HG02981 (cell line): ENCODE results near the gene ADGRL1.
"Not testable (repeated sequence)": the region's sequence is repeated elsewhere in the genome, so short reads cannot be mapped to it uniquely, and the experiment has no call there.

Source experiments
- ATAC-seq: cut with Tn5 transposase; IDR thresholded peaks from one replicate; pipeline ENCODE4 v1.9.1; 2021; ENCODE audit warnings: mild to moderate bottlenecking, moderate library complexity; ENCODE audit not compliant: unreplicated experiment

ADGRL1 gene

DNA sequence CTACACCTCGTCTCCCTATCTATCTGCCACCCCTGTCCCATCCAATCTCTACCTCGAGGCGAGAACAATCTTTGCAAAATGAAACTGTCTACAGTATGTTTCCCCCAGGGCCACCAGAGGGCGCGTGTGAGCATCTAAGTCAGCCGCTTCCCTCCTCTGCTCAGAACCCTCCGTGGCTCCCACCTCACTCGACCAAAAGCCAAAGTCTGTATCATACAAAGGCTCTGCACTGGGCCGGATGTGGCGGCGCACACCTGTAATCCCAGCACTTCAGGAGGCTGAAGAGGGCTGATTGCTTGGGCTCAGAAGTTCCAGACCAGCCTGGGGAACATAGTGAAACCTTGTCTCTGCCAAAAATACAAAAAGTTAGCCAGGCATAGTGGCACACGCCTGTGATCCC lies 9.9 kb downstream of the ADGRL1 start:
- ATAC-seq = not testable (repeated sequence)

DNA sequence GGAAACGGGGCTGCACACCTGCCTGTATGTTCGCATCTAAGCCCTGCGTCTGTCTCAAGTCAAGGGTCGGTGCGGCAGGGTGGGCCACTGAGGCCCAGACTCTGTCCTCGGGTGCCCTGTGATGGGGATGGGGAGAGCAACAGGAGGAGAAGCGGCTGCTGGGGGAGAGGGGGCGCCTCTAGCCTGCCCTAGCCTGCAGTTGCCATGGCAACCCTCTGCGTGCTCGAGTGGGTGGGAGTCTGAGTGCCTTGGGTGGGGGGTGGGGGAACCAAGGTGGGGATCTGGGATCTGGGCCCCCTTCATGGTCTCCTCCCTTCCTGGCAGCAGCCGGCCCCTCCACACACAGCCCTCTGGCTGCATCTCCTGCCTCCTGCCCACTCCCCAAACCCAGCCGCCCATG lies 10.8 kb downstream of the ADGRL1 start:
- not testable (repeated sequence) for ATAC-seq

DNA sequence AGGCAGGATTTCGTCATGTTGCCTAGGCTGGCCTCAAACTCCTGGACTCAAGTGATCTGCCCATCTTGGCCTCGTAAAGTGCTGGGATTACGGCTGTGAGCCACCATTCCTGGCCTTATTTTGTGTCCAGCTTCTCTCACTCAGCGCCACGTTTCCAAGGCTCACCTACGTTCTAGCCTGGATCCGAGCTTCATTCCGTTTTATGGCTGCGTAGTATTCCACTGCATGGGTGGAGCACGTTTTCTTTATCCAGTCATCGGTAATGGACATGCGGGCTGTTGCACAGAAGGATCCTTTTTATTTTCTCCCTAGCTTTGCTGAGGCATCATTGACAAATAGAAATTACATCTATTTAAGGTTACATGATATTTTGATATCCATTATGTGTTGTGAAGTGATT lies 16.6 kb downstream of the ADGRL1 start:
- ATAC-seq = no peak

DNA sequence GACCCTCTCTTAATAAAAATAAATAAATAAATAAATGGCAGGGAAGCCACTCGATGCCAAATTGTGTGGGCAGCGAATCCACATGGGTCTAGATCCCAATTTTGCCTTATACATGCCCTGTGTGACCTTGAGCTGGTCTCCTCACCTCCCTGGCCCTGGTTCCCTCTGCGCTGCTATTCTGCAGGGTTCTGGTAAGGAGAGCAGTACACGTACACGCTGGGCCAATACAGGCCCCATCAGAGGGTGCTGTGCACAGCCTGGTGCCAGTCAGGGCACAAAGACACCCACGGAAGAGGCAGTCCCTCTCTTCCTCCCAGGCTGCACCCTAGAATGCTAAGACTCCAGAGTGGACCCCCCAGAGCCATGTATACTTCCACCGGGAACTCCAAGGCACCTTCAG lies 17.9 kb downstream of the ADGRL1 start:
- not testable (repeated sequence) for ATAC-seq

DNA sequence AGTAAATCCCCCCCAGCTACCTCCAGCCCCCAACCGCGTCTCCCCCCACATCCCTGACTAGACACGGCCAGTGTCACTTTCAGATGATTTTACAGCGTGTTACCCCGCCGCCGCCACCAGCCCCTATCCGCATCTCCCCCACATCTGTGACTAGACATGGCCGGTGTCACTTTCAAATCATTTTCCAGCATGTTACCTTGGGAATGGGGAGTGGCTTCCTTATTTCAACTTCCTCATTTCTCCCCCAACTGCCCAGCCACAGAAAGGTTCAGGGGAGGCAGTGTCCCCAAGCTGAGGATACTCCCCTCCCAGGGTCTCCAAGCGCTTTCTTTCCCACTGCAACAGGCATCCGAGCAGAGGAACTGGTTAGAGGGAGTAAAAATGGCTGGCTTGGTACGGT lies 18.4 kb downstream of the ADGRL1 start:
- ATAC-seq = no peak

DNA sequence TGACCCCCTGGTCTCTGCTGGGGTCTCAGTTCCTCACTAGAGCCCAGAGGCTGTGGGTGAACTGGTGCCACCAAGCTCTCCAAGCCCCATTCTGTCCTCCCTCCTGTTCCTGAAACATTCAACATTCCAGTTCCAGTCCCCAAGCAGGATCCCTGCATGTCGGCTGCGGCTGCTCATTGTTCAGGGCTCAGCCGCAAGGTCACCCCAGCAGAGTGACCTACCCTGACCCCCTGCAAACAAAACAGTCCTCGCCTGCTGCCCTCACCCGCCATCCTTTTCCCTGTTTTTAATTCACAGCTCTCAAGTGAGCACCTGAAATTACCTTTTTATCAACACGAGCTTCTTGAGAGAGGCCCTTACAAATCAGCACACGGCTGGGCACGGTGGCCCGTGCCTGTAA lies 19.3 kb downstream of the ADGRL1 start:
- ATAC-seq = not testable (repeated sequence)

DNA sequence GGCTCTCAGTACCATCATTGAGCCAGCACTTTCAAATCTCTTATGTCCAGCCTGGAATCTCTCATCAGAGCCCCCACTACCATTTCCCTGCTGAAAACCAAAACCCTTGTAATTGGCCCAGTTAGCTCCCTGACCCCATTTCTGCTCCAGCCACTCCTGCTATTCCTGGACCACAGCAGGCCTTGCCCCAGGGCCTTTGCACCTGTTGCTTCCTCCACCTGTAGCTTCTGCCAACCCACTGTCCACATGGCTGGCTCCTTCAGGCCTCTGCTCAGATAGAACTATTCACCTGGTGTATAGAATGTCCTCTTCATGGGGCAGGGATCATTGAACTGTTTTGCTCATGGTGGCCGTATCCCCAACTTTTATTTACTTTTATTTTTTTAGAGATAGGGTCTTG lies 20.3 kb downstream of the ADGRL1 start:
- ATAC-seq = not testable (repeated sequence)

DNA sequence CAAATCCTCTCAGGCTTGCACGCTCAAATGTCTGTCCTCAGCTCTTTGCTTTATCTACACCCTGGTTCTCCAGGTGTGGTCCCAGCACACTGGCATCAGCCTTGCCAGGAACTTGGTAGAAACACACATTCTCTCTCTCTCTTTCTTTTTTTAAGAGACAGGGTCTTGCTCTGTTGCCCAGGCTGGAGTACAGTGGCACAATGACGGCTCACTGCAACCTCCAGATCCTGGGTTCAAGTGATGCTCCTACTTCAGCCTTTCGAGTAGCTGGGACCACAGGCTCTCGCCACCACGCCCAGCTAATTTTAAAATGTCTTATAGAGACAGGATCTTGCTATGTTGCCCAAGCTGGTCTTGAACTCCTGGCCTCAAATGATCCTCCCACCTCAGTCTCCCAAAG lies 20.8 kb downstream of the ADGRL1 start:
- no peak for ATAC-seq

DNA sequence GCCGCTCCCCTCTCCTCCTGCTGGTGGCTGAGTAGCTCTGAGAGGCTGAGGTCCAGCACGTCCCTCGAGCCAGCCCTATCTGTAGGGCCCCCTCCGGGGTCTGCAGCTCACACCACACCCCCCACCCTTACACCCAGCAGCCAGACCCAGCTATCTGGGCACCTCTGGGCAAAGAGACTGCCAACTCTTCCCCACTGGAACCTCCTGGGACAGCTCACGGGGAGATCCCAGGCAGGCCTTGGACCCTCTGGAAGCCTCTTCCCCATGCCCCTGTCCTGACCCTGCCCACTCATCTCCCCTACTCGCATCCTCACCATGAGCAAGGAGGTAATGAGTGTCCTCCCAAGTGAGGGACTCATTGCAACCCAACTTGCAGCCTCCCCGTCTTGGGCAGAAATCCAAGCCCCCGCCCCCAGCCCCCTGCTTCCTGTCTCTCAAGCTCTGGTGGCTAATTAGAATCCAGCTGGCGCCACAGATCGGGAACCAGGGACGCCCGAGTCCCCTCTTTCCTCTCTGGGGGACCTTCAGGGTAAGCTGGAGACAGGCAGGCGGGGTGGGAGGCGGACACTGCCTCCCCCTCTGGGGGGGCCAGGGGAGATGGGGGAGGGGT lies 22.1 kb downstream of the ADGRL1 start:
- ATAC-seq = no peak

DNA sequence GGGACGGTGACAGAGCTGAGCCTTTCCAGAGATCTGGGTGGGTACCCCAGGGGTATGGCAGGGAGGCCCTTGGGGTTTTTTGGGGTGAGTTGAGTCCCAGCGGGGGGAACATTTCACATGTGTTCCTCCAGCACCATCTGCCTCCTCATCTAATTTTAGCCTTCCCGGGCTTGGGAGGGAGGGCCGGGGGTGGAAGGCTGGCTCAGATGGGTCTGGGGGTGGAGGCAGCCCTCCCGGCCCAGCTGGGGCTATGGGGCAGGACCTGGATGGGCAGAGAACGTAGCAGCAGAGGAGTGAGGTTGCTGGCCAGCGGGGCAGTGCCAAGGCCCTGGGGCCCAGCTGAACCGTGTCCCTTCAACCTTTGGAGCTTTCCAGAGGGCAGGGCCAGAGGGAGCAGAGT lies 23.5 kb downstream of the ADGRL1 start:
- no peak for ATAC-seq

DNA sequence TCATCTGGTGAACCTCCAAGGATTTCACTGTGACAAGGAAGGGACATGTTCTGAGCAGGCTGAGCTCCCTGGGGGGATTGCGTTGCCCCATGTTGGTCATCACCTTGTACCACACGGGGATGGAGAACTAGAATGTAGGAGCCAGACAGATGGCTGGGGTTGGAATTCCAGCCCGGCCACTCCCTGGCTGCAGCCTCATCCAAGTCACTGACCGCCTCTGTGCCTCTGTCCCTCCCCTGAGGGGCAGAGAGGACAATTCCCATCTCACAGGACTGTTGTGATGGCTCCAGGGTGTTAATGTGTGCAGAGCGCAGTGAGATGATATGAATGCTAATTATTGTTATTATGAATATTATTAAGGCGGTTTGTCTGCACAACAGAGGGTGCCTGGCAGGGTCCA lies 24.1 kb downstream of the ADGRL1 start:
- no peak for ATAC-seq

DNA sequence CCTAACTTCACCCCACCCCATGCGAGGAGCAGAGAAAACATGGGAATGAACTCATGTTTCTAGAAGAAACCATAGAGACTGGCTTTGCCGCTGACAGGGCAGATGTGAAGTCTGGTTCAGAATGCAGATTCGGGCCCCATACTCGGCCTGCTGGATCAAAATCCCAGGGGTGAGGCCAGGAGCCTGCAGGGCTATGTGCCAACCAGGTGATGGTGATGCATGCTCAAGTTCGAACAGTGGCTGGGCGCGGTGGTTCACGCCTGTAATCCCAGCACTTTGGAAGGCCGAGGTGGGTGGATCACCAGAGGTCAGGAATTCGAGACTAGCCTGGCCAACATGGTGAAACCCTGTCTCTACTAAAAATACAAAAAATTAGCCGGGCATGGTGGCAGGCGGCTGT lies 24.8 kb downstream of the ADGRL1 start:
- ATAC-seq = not testable (repeated sequence)

DNA sequence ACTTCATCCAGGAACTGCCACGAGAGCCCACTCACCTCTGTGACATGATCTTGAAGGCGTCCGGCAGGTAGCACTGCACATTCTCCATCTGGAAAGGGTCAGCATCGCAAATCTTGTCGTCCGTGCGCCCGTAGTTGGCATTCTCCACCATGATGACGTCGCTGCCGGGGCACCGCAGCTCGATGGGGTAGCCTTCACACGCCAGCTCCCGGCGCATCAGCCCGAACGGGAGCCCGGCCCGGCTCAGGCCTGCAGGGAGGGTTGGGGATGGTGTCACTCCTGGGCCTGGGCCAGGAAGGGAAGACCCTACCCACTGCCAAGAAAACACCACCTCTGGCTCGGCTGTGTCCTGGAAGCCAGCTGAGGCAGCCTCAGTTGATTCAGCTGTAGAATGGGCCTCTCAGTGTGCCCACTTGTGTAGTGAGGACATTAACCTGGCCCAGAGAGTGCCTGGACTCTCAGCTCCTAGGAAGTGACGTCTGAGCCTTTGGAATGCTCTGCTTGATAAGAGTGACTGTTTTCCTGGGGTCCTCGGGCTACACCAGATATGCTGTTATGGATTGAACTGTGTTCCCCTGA lies 28.4 kb downstream of the ADGRL1 start:
- no peak for ATAC-seq

DNA sequence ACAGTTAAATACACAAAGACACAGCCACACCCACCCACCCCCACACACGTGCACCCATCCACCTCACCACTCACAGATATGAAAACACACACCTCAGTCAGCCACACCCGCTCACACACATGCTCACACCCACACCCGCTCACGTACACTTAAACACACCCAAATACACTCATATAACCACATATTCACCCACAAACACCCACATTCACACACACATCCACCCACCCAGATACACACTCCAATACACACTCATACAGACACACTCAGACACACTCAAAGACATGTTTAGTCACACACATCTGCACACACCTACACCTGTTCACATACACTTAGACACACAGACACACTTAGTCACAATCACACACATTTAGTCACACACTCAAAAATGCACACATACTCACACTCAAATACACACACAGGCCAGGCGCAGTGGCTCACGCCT lies 30.6 kb downstream of the ADGRL1 start:
- ATAC-seq = no peak

DNA sequence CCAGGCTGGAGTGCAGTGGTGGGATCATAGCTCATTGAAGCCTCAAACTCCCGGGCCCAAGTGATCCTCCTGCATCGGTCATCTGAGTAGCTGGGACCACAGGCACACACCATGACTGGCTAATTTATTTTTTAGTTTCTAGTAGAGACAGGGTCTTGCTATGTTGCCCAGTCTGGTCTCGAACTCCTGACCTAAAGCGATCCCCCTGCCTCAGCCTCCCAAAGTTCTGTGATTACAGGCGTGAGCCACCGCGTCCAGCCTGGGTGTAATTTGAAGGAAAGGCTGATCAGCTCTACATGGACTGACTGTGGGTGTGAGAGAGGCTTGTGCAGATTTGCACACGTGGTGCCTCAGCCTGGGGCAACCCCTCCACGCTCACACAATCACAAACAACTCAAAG lies 31.1 kb downstream of the ADGRL1 start:
- no peak for ATAC-seq

DNA sequence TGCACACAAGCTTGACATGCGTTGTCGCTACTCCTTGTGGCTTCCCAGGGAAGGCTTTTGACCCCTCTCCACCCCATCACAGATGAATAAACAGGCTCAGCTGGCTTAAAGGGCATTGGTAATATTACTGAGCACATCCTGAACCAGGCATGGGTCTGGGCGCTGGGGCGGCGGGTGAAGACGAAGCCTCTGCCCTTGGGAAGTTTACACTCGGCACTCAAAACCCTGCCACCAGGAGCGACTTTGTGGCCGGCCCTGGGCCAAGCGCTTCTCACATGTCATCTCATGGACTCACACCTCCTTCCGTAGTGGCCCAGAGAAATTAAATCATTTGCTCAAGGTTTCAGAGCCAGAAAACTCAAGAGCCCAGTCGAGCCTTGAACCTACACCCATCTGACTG lies 37.0 kb downstream of the ADGRL1 start:
- no peak for ATAC-seq

DNA sequence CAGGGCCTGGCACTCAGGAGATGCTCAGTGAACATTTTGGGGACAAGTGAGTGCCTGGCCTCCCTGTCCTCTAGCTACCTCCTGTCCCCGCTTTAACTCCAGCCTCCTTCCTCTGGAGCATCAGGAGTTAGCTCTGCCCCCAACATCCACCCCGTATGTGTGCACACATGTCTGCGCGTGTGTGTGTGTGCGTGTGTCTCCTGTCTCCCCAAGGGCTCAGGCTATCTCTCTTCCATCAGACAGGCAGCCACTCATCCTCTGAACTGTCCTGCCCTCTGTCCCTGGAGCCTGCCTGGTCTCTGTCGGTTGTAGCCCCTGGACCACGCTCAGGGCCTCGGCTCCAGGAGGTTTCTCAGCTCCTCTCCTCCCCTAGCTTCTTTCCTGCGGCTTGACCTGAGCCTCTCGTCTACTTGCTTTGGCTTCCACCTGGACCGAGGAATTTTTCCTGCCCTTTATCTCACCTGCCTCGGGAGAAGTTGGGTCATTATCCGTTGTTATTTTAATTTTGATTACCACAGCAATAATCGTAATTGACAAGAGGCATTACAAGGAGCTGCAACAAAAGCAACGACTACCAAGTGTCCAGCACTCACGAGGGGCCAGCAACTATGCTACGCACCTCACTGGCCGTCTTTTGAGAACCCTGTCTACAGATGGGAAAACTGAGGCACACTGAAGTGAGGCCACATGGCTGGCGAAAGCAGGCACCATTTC lies 37.6 kb downstream of the ADGRL1 start:
- ATAC-seq = no peak

DNA sequence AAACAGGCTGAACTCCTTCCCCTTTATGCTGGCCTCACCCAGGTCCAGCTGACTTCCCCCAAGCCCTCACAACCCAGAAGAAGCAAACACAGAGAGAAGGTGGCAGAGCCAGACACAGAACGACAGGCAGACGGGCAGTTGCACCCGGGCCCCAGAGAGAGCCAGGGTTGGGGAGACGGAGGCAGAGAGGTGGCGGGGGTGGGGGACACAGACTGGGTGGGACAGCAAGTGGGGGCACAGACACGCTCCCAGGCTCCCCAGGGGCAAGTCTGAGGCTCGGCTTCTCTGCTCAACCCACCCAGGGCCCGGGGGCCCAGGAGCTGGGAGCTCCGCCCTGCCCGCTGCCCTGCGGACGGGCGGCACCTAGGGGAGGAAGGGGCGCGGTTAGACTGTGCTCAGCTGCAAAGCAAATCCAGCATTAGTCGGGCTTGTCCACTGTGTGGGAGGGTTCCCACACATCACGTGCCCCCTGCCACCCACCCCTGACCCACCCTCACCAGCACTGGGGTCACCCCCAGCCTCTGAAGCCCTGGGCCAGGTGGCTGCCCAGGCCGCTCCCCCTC lies 38.3 kb downstream of the ADGRL1 start:
- ATAC-seq = no peak

DNA sequence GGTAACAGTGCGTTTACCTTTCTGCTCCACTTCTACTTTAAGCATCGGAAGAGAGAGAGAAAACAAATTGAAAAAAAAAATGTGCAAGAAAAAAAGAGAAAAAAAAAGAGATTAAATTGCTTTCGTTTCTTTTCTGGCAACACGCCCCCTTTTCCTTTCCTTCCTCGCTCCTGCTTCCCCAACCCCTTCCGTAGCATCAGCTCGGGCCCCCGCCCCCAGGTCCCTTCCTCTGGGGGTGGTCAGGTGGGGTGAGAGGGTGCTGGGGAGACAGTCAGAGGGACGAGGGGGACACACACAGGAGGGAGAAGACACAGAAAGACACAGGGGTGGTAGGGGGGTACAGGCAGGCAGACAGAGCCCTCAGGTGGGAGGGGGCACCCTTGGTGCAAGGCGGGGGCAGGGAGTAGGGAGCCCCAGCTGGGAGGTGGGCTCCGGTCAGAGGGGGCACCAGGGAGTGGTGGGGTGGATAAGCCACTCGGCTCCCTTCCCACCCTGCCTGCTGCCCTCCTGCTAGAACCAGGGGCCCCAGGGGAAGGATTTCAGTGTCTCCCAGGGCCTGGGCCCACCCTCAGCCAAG lies 38.9 kb downstream of the ADGRL1 start:
- ATAC-seq = no peak

DNA sequence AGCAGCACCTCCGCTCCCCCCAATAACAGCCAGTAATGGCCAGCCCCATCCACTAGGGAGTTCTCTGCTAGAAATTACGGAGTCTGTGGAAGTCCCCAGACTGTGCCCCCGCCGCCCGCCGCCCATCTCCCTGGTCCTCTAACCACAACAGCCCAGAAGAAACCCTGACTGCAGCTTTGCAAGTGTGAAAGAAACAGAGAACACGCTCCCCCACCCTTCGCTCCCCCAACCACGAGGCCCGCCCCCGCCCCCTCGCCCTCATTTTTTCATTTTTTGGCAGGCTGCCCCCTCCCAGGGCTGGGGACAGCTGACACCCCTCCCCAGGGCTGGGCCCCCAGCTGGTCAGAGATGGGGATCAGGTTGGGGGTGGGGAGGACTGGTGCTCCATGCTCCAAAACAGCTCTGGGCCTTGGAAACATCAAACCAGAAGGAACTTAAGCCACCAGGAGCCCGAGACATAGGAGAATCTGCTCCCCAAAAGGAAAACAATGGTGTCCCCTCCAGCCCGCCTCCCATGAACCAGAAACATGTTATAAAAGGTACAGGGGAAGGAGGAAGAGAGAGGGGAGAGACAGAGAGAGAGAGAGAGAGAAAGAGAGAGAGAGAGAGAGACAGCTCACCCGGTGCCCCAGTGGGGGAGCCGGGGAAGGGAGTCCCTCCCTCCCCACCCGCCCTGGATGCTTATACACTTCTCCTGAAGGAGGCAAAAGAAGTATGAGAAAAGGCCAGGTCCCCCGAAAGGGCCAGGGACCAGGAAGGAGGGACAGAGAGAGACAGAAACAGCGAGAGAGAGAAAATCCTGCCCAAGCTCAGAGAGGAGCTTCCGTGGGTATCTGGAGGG lies 39.8 kb downstream of the ADGRL1 start:
- no peak for ATAC-seq
